Measurements from ENCODE around the gene NTHL1. TPM values are rescaled to one million over a fixed set of nuclear protein-coding genes. Genes with fewer than 3 reads are reported as not detected.

NTHL1 gene
- total and polyA plus RNA-seq, 2 of the 4 experiments (the other 2 are of a cell fraction): 22.8 to 28.0 TPM

- Histone ChIP-seq H3K36me3 (ENCODE audit: control insufficient read depth, insufficient read depth, low read length) (peaks cover 65% of the 10 kb centered on the region), H2AK9ac (replicated peaks; ENCODE audit: low read depth, low read length, poor library complexity) (peak overlapping the region; percentile 37), H3K79me1 (ENCODE audit: low read depth in 1 of 2, low read length in 2 of 2) (peaks cover 0 to 3% of the 10 kb centered on the region in 2 experiments; a peak in 1 of 4 replicates), H4K8ac (ENCODE audit: low read depth in 2 of 2, low read length in 2 of 2) (no peak overlapping the region), H3K18ac (ENCODE audit: low read depth, low read length) (no peak overlapping the region), H3K9ac (ENCODE audit: low read depth, low read length) (no peak overlapping the region), H2BK15ac (ENCODE audit: low read depth, low read length) (no peak overlapping the region), H3K27me3 (ENCODE audit: control insufficient read depth, insufficient read depth, low read length) (no peaks in the 10 kb centered on the region), H3K9me3 (ENCODE audit: control insufficient read depth, insufficient read depth, low read length) (no peaks in the 10 kb centered on the region), H4K20me1 (ENCODE audit: insufficient read depth, low read length) (peaks cover 5% of the 10 kb centered on the region; the same call in 1 of the 2 replicates), H2AFZ (replicated peaks; ENCODE audit: low read length, poor library complexity) (no peak overlapping the region), H2BK20ac (ENCODE audit: low read depth, low read length) (no peak overlapping the region), H2AK5ac (ENCODE audit: low read depth, low read length) (no peak overlapping the region), H3K9me1 (ENCODE audit: insufficient read depth, low read length) (no peaks in the 10 kb centered on the region), H3K14ac (replicated peaks; ENCODE audit: low read depth, low read length) (no peak overlapping the region), H3K56ac (ENCODE audit: extremely low read depth, insufficient read depth, low read length) (no peak overlapping the region), H3K4me3 (ENCODE audit: insufficient read depth, low read depth, low read length) (no peak overlapping the region), H3K4me1 (ENCODE audit: control insufficient read depth, insufficient read depth, low read length) (peaks cover 3% of the 10 kb centered on the region; the same call in 1 of the 2 replicates), H2BK120ac (ENCODE audit: low read depth, low read length) (no peak overlapping the region), H3K23ac (ENCODE audit: low read depth, low read length) (no peak overlapping the region), H4K5ac (ENCODE audit: low read depth, low read length) (no peak overlapping the region), H3K27ac (ENCODE audit: insufficient read depth, low read length) (no peak overlapping the region), H3K4ac (ENCODE audit: low read depth, low read length) (no peak overlapping the region), H4K91ac (ENCODE audit: insufficient read depth, low read depth, low read length) (no peak overlapping the region), H3K4me2 (ENCODE audit: low read depth, low read length) (no peak overlapping the region), H2BK5ac (ENCODE audit: low read depth, low read length, poor library complexity, severe bottlenecking) (no peak overlapping the region)
- WGBS, 2 experiments (ENCODE audit: extremely low coverage in 2 of 2, insufficient read length in 1 of 2): 97% methylated on average over 11 of the region's 21 CpGs; no CpG with 5 or more reads in 1 of the 2 experiments
- intact Hi-C loops (cut with micrococcal nuclease) (no loop called here), in situ Hi-C loops (cut with MboI; ENCODE audit: low sequenced_read_pairs) (no loop called here), dilution Hi-C loops (cut with HindIII; ENCODE audit: low sequenced_read_pairs, unreplicated experiment) (no loop called here)
- ATAC-seq (ENCODE audit: low read depth) (no peak), DNase-seq (no peak)
- TF ChIP-seq RFX5 (IDR thresholded peaks at IDR 0.05; ENCODE audit: low read depth, low read length) (no peak), SMC3 (IDR thresholded peaks at IDR 0.05; ENCODE audit: low read depth, low read length) (no peak), CTCF (conservative IDR thresholded peaks at IDR 0.05; ENCODE audit: low read depth, low read length) (no peak), RAD21 (IDR thresholded peaks at IDR 0.05; ENCODE audit: low read length) (no peak), CEBPB (IDR thresholded peaks at IDR 0.05; ENCODE audit: low read depth, low read length) (no peak), RCOR1 (IDR thresholded peaks at IDR 0.05; ENCODE audit: insufficient replicate concordance, low read length) (no peak), MAFK (IDR thresholded peaks at IDR 0.05; ENCODE audit: low read depth, low read length) (no peak), USF2 (IDR thresholded peaks at IDR 0.05; ENCODE audit: low read depth, low read length) (no peak), NFE2L2 (IDR thresholded peaks at IDR 0.05; ENCODE audit: low read depth, low read length) (no peak), FOS (IDR thresholded peaks at IDR 0.05; ENCODE audit: low read depth, low read length) (no peak)
- CTCF ChIA-PET: interaction anchor here (1.2 kb wide), 1 partner anchor 29 kb away, joined by 3 read pairs; no protein-coding TSS in a partner anchor
- POLR2A ChIA-PET (ENCODE audit: unreplicated experiment): no interaction called here
- BruUV-seq (replicated peaks): no TSS peak
Observed at GRCh38 chr16:2077696-2078095, 30.1 kb upstream of the NTHL1 start.
